ENCODE results near the gene SLC18B1.

The SLC18B1 gene

DNA sequence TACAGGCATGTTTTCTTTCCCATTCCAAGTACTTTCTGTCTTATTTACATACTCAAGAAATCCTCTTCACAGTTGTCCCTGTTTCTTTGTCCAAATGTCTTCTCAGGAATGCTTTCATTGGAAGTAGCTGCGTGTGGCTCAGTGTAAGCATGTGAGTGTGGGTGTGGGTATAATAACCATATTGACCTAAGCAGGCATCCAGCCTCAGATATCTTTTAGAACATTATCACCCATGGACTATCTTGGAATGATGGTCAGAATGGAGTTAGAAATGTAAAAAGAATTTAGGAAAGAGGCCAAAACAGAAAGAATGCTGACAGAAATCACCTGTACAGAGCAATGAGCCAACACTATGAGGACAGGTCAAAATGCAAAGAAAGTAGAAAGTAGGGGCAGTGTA is 57.2 kb downstream of the SLC18B1 start:
- no peak for FAIRE-seq

DNA sequence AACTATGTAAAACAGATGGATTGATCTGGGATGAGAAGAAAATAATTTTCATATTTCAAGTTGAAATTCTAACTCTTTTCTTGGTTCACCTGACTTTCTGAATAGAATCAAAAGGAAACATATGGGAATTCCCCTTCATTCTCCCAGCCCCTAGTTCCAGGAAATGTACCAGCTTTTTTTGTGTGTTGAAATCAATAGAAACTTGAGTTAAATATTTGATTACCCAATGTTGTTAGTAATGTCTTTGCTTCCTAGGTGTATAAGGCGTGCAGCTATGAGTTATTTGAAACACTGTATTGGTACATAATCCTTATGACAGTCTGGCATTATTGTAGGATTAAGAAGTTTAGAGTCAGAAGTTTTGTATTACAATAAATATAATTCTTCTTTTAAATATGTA is 62.2 kb downstream of the SLC18B1 start:
- FAIRE-seq: no peak

DNA sequence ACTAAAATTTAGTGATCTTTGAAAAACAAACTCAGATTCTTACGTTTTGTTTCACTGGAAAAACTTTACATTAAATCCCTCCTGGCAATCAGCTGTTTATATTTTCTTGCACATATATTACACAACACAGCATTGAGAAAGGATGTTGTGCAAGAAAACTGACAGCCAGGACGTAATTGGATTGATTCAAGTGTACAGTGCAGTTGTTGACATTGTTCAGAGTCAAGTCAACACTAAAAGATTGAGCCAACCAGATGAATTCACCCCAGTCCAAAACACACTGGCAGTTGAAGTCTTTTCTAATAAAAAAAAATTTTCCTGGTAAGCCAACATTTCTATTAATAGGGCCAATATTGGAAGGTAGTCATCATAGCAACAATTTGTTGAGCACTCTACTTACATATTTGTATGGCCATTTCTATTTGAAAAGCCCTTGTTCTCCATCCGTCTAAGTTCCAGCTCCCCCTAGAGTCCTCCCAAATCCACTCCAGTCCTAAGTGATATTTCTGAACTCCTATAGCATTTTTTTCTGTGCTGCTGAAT is 63.7 kb downstream of the SLC18B1 start:
- no peak for FAIRE-seq

DNA sequence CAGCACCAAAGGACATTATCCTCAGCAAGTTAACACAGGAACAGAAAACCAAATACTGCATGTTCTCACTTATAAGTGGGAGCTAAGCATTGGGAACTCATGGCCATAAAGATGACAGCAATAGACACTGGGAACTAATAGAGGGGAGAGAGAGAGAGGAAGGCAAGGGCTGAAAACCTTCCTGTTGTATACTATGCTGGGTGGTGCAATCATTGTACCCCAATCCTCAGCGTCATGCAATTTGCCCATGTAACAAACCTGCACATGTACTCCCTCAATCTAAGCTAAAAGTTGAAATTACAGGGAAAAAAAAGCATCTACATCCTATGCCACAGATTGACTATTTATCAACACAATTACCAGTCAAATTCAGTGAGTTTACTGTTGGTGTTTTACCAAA is 64.6 kb downstream of the SLC18B1 start:
- no peak for FAIRE-seq

DNA sequence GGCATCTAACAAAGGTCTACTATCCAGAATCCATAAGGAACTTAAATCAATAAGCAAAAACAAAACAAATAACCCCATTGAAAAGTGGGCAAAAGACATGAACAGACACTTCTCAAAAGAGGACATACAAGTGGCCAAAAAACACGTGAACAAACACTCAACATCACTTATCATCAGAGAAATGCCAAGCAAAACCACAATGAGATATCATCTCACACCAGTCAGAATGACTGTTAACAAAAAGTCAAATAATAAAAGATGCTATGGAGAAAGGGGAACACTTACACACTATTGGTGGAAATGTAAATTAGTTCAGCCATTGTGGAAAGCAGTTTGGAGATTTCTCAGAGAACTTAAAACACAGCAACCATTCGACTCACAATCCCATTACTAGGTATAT is 65.2 kb downstream of the SLC18B1 start:
- FAIRE-seq: no peak

DNA sequence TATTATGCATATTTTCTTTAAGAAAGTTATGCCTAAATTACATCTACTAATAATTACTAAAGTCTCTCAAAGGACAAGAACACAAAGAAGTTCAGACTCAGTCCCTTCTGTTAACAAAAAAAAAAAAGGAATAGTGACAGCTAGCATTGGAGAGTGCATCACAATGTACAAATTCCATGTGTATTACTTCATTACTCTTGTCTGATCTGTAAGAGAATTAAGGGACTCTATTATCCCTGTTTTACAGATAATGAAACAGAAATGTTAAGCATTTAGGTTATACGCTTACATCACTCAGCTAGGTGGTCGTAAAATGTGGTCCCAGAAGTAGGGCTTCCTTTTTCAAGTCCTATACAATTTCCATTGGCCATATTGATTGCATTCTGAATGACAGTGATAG is 67.4 kb downstream of the SLC18B1 start:
- no peak for FAIRE-seq

DNA sequence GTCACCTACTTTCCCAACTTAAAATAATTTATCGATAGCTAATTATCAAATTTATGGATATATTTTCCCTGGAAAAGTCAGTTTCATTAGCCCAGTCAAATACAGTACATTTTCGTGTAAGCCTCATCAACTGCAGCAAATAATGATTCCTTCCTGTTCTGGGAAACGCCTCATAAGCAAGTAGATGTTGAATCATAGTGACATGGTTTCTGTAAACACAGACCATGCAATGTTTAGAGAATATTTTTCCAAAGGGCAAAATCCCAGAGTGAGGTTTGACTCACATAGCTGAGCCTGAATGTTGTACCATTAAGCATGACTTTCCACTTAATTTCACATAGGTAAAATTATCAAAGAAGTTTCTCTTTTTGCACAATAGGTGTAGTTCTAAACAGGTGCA is 67.9 kb downstream of the SLC18B1 start:
- no peak for FAIRE-seq

DNA sequence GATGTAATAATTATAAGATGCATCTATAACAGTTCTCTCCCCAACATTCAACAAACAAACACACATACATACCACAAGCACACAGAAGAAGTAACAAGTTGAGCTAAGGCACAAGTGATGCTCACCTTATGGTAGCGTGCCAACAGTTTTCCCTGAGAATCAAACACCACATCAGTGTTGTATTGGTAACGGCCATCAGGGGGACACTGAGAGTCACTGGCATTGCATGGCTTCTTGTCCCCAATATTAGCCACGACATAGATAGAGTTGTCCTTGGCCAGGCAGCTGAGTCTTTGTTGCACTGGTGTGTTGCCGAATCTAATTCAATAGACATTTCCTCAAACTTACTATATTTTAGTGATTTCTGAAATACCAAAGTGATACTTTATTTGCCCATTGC is 69.8 kb downstream of the SLC18B1 start:
- no peak for FAIRE-seq

DNA sequence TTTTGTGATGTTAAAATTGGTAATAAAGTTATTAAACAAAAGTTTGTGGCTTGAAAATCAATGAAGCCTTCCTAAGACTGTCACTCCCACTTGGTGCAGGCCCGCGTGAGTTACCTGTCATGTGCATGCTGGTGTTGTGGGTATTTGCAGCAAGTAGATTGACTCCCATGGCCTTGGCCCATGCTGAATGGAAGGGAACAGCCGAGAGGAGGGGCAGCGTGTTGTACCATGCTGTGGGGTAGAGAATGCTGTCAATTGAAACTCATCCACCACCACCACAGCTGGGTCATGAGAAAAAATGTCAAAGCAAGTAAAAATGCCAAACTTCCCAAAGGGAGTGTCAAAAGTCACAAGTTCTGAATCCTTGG is 71.8 kb downstream of the SLC18B1 start:
- FAIRE-seq: no peak

DNA sequence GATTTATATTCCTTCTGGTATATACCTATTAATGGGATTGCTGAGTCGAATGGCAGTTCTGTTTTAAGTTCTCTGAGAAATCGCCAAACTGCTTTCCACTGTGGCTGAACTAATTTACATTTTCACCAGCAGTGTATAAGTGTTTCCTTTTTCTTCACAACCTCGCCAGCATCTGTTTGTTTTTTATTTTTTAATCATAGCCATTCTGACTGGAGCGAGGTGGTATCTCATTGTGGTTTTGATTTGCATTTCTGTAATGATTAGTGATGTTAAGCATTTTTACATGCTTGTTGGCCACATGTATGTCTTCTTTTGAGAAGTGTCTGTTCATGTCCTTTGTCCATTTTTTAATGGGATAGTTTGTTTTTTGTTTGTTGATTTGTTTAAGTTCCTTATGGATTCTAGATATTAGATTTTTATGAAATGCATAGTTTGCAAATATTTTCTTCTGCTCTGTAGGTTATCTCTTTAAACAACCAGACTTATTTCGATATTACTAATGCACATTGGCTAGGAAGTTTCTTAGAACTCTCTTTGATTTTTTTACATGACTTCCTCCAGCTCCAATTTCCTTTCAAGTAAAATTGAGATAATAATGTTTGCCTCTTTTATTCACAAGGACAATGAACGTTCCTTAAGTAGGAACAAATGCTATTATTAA is 72.4 kb downstream of the SLC18B1 start:
- FAIRE-seq: no peak

DNA sequence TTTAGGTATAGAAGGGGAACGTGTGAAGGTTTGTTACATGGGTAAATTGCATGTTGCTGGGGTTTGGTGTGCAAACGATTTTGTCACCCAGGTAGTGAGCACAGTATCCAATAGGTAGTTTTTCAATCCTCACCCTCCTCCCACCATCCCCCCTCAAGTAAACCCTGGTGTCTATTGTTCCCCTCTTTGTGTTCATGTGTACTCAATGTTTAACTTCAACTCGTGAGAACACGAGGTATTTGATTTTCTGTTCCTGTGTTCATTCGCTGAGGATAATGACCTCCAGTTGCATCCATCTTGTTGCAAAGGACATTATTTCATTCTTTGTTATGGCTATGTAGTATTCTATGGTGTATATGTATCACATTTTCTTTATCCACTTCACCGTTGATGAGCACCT is 73.0 kb downstream of the SLC18B1 start:
- no peak for FAIRE-seq

DNA sequence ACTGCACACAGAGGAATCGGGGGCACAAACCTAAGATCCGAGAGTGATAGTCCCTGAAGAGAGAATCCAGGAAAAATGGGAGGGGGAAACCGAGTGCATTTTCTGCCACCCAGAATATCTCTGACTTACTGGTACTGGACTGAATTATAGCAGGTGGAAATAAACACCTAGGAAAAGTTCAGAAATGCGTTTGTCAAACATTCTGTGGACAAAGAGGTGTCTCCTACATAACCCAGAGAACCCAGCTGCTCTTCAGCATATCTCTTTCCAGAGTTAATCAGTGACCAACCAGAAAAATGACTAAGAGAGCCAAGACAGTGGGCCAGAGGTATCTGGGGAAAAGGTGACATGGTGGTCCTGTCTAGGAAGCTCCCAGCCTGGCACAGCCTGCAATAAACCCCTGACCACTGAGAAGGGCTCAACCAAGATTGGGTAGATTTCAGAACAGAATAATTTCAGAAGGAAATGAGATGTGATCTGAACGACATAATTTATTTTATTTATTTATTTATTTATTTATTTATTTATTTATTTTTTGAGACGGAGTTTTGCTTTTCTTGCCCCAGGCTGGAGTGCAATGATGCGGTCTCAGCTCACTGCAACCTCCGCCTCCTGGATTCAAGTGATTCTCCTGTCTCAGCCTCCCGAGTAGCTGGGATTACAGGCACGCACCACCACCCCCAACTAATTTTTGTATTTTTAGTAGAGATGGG is 78.5 kb downstream of the SLC18B1 start:
- no peak for FAIRE-seq

All from colon (tissue), 2 donors.